ENCODE data around the gene KASH5. TPM values are rescaled to one million over a fixed set of nuclear protein-coding genes. Genes with fewer than 3 reads are reported as not detected.
A peak's percentile ranks its signal among the peaks of the same experiment; 100 is the strongest.

The KASH5 gene
- polyA plus RNA-seq, 4 donors: not detected

GRCh38 chr19:49419173-49419572 lies 31.1 kb downstream of the KASH5 start:
- H3K4me1 ChIP-seq (ENCODE audit: control insufficient read depth in 3 of 3, insufficient read depth in 2 of 3, low read depth in 1 of 3, low read length in 2 of 3): peaks cover 0 to 2% (median 0%) of the 10 kb centered on the region in 3 donors
- H3K9me3 ChIP-seq (ENCODE audit: control insufficient read depth in 2 of 2, insufficient read depth in 1 of 2, low read depth in 1 of 2, low read length in 1 of 2): no peaks in the 10 kb centered on the region
- peaks cover 16 to 79% (median 32%) of the 10 kb centered on the region in 3 donors for H3K27me3 ChIP-seq (ENCODE audit: control insufficient read depth in 3 of 3, insufficient read depth in 3 of 3, low read length in 3 of 3)
- WGBS, 3 donors: 69 to 79% (median 71%) methylated on average over 2 of the region's 2 CpGs
- no peak for FAIRE-seq
- no peak for DNase-seq
- H3K4me3 ChIP-seq (ENCODE audit: low read depth in 1 of 3, low read length in 3 of 3): no peak overlapping the region
- H3K27ac ChIP-seq (ENCODE audit: low read depth in 1 of 3, low read length in 2 of 3): no peak overlapping the region
- H3K36me3 ChIP-seq (ENCODE audit: control insufficient read depth in 3 of 3, insufficient read depth in 2 of 3, low read depth in 1 of 3, low read length in 3 of 3): no peaks in the 10 kb centered on the region

- H3K36me3 ChIP-seq (ENCODE audit: control insufficient read depth in 3 of 3, insufficient read depth in 2 of 3, low read depth in 1 of 3, low read length in 3 of 3): no peaks in the 10 kb centered on the region
- no peaks in the 10 kb centered on the region for H3K9me3 ChIP-seq (ENCODE audit: control insufficient read depth in 2 of 2, insufficient read depth in 1 of 2, low read depth in 1 of 2, low read length in 1 of 2)
- H3K4me3 ChIP-seq (ENCODE audit: low read depth in 1 of 3, low read length in 3 of 3): no peak overlapping the region
- H3K27ac ChIP-seq (ENCODE audit: low read depth in 1 of 3, low read length in 2 of 3): no peak overlapping the region
- WGBS, 3 donors: 72 to 76% (median 76%) methylated on average over 2 of the region's 2 CpGs
- FAIRE-seq: no peak
- no peak for DNase-seq
- peaks cover 0 to 2% (median 0%) of the 10 kb centered on the region in 3 donors for H3K4me1 ChIP-seq (ENCODE audit: control insufficient read depth in 3 of 3, insufficient read depth in 2 of 3, low read depth in 1 of 3, low read length in 2 of 3)
- H3K27me3 ChIP-seq (ENCODE audit: control insufficient read depth in 3 of 3, insufficient read depth in 3 of 3, low read length in 3 of 3): peaks cover 18 to 90% (median 37%) of the 10 kb centered on the region in 3 donors
These were observed 32.2 kb downstream of the KASH5 start for GRCh38 chr19:49420227-49420626.

GRCh38 chr19:49421039-49421877 lies 33.2 kb downstream of the KASH5 start:
- Histone ChIP-seq H3K27ac (ENCODE audit: low read depth in 1 of 3, low read length in 2 of 3) (no peak overlapping the region), H3K36me3 (ENCODE audit: control insufficient read depth in 3 of 3, insufficient read depth in 2 of 3, low read depth in 1 of 3, low read length in 3 of 3) (no peaks in the 10 kb centered on the region), H3K4me1 (ENCODE audit: control insufficient read depth in 3 of 3, insufficient read depth in 2 of 3, low read depth in 1 of 3, low read length in 2 of 3) (peaks cover 0 to 2% (median 0%) of the 10 kb centered on the region in 3 donors), H3K9me3 (ENCODE audit: control insufficient read depth in 2 of 2, insufficient read depth in 1 of 2, low read depth in 1 of 2, low read length in 1 of 2) (no peaks in the 10 kb centered on the region), H3K27me3 (ENCODE audit: control insufficient read depth in 3 of 3, insufficient read depth in 3 of 3, low read length in 3 of 3) (peaks cover 20 to 97% (median 46%) of the 10 kb centered on the region in 3 donors), H3K4me3 (ENCODE audit: low read depth in 1 of 3, low read length in 3 of 3) (peak overlapping the region in 1 of 3 donors; percentile 26)
- FAIRE-seq (no peak), DNase-seq (peak; percentile 27 to 38)
- 10% methylated on average over 47 to 48 of the region's 48 CpGs for WGBS, 3 donors

- FAIRE-seq: no peak
These were observed 33.8 kb downstream of the KASH5 start for GRCh38 chr19:49421878-49422202.

GRCh38 chr19:49422407-49423070 lies 34.5 kb downstream of the KASH5 start:
- no peak for FAIRE-seq
- H3K27ac ChIP-seq (ENCODE audit: low read depth in 1 of 3, low read length in 2 of 3): no peak overlapping the region
- H3K9me3 ChIP-seq (ENCODE audit: control insufficient read depth in 2 of 2, insufficient read depth in 1 of 2, low read depth in 1 of 2, low read length in 1 of 2): no peaks in the 10 kb centered on the region
- H3K36me3 ChIP-seq (ENCODE audit: control insufficient read depth in 3 of 3, insufficient read depth in 2 of 3, low read depth in 1 of 3, low read length in 3 of 3): no peaks in the 10 kb centered on the region
- H3K4me3 ChIP-seq (ENCODE audit: low read depth in 1 of 3, low read length in 3 of 3): peak overlapping the region in 1 of 3 donors; percentile 18
- peaks cover 20 to 100% (median 51%) of the 10 kb centered on the region in 3 donors for H3K27me3 ChIP-seq (ENCODE audit: control insufficient read depth in 3 of 3, insufficient read depth in 3 of 3, low read length in 3 of 3)
- H3K4me1 ChIP-seq (ENCODE audit: control insufficient read depth in 3 of 3, insufficient read depth in 2 of 3, low read depth in 1 of 3, low read length in 2 of 3): peaks cover 0 to 2% (median 0%) of the 10 kb centered on the region in 3 donors
- WGBS, 3 donors: 4 to 5% (median 4%) methylated on average over 52 to 58 of the region's 58 CpGs
- DNase-seq: peak in 1 of 2 donors; percentile 41

More at GRCh38 chr19:49421878-49422202, 33.8 kb downstream of the KASH5 start:
- Histone ChIP-seq H3K9me3 (ENCODE audit: control insufficient read depth in 2 of 2, insufficient read depth in 1 of 2, low read depth in 1 of 2, low read length in 1 of 2) (no peaks in the 10 kb centered on the region), H3K27me3 (ENCODE audit: control insufficient read depth in 3 of 3, insufficient read depth in 3 of 3, low read length in 3 of 3) (peaks cover 20 to 100% (median 47%) of the 10 kb centered on the region in 3 donors), H3K4me3 (ENCODE audit: low read depth in 1 of 3, low read length in 3 of 3) (no peak overlapping the region), H3K4me1 (ENCODE audit: control insufficient read depth in 3 of 3, insufficient read depth in 2 of 3, low read depth in 1 of 3, low read length in 2 of 3) (peaks cover 0 to 2% (median 0%) of the 10 kb centered on the region in 3 donors), H3K36me3 (ENCODE audit: control insufficient read depth in 3 of 3, insufficient read depth in 2 of 3, low read depth in 1 of 3, low read length in 3 of 3) (no peaks in the 10 kb centered on the region), H3K27ac (ENCODE audit: low read depth in 1 of 3, low read length in 2 of 3) (no peak overlapping the region)
- DNase-seq: no peak
- 14 to 38% (median 29%) methylated on average over 2 to 3 of the region's 3 CpGs for WGBS, 3 donors

- WGBS, 3 donors: 9 to 14% (median 12%) methylated on average over 40 to 42 of the region's 42 CpGs
- FAIRE-seq (no peak), DNase-seq (no peak)
- Histone ChIP-seq H3K27ac (ENCODE audit: low read depth in 1 of 3, low read length in 2 of 3) (no peak within 1 kb of the TSS), H3K27me3 (ENCODE audit: control insufficient read depth in 3 of 3, insufficient read depth in 3 of 3, low read length in 3 of 3) (peaks cover 20 to 100% (median 56%) of the 10 kb centered on the region in 3 donors), H3K4me3 (ENCODE audit: low read depth in 1 of 3, low read length in 3 of 3) (peak within 1 kb of the TSS in 1 of 3 donors; percentile 18), H3K4me1 (ENCODE audit: control insufficient read depth in 3 of 3, insufficient read depth in 2 of 3, low read depth in 1 of 3, low read length in 2 of 3) (peaks cover 0 to 2% (median 0%) of the 10 kb centered on the region in 3 donors), H3K9me3 (ENCODE audit: control insufficient read depth in 2 of 2, insufficient read depth in 1 of 2, low read depth in 1 of 2, low read length in 1 of 2) (peaks cover 0 to 2% of the 10 kb centered on the region in 2 donors), H3K36me3 (ENCODE audit: control insufficient read depth in 3 of 3, insufficient read depth in 2 of 3, low read depth in 1 of 3, low read length in 3 of 3) (no peaks in the 10 kb centered on the region)
These were observed 35.3 kb downstream of the KASH5 start, which contains the start of gene PTH2 for GRCh38 chr19:49423071-49423984. TSS of gene PTH2 (minus strand) at chr19:49423441. CDS start at chr19:49423339, 102 bp downstream.

- no peak for DNase-seq
- Histone ChIP-seq H3K4me1 (ENCODE audit: control insufficient read depth in 3 of 3, insufficient read depth in 2 of 3, low read depth in 1 of 3, low read length in 2 of 3) (peaks cover 0 to 2% (median 0%) of the 10 kb centered on the region in 3 donors), H3K27me3 (ENCODE audit: control insufficient read depth in 3 of 3, insufficient read depth in 3 of 3, low read length in 3 of 3) (peaks cover 20 to 100% (median 57%) of the 10 kb centered on the region in 3 donors), H3K27ac (ENCODE audit: low read depth in 1 of 3, low read length in 2 of 3) (no peak overlapping the region), H3K9me3 (ENCODE audit: control insufficient read depth in 2 of 2, insufficient read depth in 1 of 2, low read depth in 1 of 2, low read length in 1 of 2) (peaks cover 0 to 2% of the 10 kb centered on the region in 2 donors), H3K36me3 (ENCODE audit: control insufficient read depth in 3 of 3, insufficient read depth in 2 of 3, low read depth in 1 of 3, low read length in 3 of 3) (no peaks in the 10 kb centered on the region), H3K4me3 (ENCODE audit: low read depth in 1 of 3, low read length in 3 of 3) (no peak overlapping the region)
- no peak for FAIRE-seq
- WGBS, 3 donors: 0 to 11% (median 8%) methylated on average over 3 of the region's 3 CpGs
These were observed 35.9 kb downstream of the KASH5 start for GRCh38 chr19:49423985-49424303.

GRCh38 chr19:49425178-49425577 lies 37.1 kb downstream of the KASH5 start, which contains the start of gene GFY:
TSS of gene GFY (plus strand) at chr19:49425388. CDS start at chr19:49426431, 1,043 bp downstream.
- H3K9me3 ChIP-seq (ENCODE audit: control insufficient read depth in 2 of 2, insufficient read depth in 1 of 2, low read depth in 1 of 2, low read length in 1 of 2): peaks cover 0 to 2% of the 10 kb centered on the region in 2 donors
- H3K27ac ChIP-seq (ENCODE audit: low read depth in 1 of 3, low read length in 2 of 3): no peak within 1 kb of the TSS
- peaks cover 20 to 100% (median 59%) of the 10 kb centered on the region in 3 donors for H3K27me3 ChIP-seq (ENCODE audit: control insufficient read depth in 3 of 3, insufficient read depth in 3 of 3, low read length in 3 of 3)
- peaks cover 0 to 2% (median 0%) of the 10 kb centered on the region in 3 donors for H3K4me1 ChIP-seq (ENCODE audit: control insufficient read depth in 3 of 3, insufficient read depth in 2 of 3, low read depth in 1 of 3, low read length in 2 of 3)
- no peak within 1 kb of the TSS for H3K4me3 ChIP-seq (ENCODE audit: low read depth in 1 of 3, low read length in 3 of 3)
- no peaks in the 10 kb centered on the region for H3K36me3 ChIP-seq (ENCODE audit: control insufficient read depth in 3 of 3, insufficient read depth in 2 of 3, low read depth in 1 of 3, low read length in 3 of 3)
- FAIRE-seq: no peak
- 12 to 47% (median 39%) methylated on average over 7 of the region's 7 CpGs for WGBS, 3 donors
- no peak for DNase-seq
